HG03039 (cell line): Measurements from ENCODE around the gene EXPH5.
"Not testable (repeated sequence)": the region's sequence is repeated elsewhere in the genome, so short reads cannot be mapped to it uniquely, and the experiment has no call there.

Source experiments
- ATAC-seq: cut with Tn5 transposase; IDR thresholded peaks from one replicate; pipeline ENCODE4 v1.9.1; 2021; ENCODE audit warnings: mild to moderate bottlenecking, moderate library complexity; ENCODE audit not compliant: unreplicated experiment

The EXPH5 gene

GRCh38 chr11:108606495-108607160, 13.1 kb upstream of the EXPH5 start:
- no peak for ATAC-seq

- no peak for ATAC-seq
Measured at GRCh38 chr11:108606070-108606469, 12.5 kb upstream of the EXPH5 start.

DNA sequence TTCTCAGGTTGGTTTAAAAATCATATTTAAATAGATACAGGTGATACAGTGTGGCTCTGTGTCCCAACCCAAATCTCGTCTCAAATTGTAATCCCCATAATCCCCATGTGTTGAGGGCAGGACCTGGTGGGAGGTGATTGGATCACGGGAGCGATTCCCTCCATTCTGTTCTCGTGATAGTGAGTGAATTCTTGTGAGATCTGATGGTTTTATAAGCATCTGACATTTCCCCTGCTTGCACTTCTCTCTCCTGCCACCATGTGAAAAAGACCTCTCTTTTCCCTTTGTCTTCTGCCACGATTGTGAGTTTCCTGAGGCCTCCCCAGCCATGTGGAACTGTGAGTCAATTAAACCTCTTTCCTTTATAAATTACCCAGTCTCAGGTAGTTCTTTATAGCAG, 9.2 kb upstream of the EXPH5 start:
- ATAC-seq, result not testable (repeated sequence)

DNA sequence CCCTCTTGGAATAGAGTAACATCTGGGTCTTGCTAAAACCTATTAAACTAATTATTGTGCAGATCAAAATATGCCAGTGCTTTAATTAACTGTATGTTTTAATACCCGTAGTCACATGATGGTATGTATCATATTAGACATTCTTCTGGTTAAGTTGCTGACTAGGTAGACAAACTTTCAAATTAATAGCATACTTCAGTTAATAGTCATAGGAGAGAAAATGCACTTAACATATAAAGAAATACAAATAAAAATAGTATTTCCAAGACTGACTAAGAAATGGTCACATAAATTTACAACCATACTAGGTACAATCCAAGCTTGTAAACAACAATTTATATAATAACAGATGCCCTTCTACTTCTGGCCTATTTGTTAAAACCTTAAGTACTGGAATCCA, 7.6 kb upstream of the EXPH5 start:
- ATAC-seq, result no peak

DNA sequence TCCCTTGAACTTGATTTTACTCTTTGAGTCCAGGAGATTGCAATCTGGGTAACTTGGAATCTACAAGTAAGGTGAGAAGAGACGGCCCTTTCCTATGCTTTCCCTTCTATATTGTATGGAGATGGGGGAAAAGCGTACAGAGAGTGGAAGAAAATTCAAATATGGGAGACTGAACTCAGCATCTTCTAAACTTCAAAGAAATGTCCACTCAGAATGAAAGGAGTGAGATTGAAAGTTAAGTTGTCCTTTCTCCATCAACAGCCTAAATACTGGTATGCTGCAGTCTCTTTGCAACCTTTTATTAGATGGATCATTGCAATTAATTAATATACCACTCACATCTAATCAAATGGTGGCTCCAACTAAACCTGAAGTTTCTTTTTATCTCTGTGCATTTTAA, 6.4 kb upstream of the EXPH5 start:
- no peak for ATAC-seq

DNA sequence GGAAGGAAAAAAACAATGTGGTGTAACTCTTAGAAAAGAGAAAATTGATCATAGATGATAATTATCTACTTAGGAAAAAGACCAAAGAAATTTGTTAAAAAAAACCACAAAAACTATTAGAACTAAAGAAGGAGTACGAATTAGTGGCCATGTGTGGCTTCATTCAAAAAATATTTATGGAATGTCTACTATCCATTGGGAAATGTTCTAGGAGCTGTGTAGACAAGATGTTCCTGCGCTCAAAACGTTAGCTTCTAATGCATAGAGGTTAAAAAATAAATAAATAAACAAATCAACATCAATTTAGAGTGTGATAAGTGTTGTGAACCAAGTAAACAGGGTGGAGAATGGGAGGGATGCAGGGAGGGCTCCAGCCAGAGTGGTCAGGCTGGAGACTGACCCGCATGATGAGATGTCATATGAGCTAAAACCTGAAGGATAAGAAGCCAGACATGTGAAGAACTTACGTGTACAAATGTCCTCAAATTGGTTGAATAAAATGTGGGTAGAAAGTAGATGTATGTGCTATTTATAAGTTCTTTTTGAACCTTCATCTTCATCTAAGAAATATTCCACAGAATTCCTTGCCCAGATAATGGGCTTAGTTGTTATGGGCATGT, 4.3 kb upstream of the EXPH5 start:
- ATAC-seq, result no peak

GRCh38 chr11:108596701-108597100, 3.1 kb upstream of the EXPH5 start:
- ATAC-seq, result no peak

DNA sequence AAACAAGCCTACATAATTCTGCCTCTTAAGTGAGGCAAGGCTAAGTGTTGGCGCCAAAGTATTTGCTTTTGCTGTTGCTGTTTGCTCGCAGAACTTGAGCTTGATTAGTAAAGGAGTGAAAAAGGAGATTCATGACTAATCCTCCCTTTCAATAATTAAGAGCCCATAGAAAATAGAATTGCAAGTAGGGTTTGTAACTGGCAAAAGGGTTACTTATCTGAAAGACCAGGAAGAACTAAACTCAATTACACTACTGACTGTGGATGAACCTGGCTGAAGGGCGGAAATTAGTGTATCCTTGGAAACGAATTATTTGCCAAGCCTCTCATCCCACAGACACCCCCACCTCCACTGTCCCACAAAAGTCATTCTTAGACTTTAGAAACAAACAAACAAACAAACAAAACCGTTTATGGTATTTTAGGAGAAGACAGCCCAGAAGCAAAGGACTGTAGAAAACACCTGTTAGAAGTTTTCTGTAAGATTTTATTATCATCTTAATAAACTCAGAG, 411 bp upstream of the EXPH5 start:
- ATAC-seq, result no peak

GRCh38 chr11:108592591-108593213, 866 bp downstream of the EXPH5 start:
- ATAC-seq, result peak; percentile 28

DNA sequence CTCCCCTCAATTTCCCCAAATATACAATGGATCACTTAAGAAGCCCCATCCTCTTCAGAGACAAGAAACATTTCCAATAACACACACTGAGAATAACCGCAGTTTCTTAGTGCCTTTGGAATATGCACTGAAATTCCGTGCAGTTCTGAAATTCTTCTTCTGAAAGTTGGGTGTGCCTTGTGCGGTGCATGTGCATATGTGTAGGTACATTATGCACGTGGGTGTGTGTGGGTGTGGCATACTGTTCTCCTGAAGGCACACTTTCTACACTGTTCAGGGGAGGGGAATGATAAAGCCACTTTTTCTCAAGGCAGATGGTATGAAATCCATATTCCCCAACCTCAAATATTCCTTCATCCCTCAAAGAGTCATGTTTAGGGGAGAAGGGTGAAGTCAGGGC, 1.7 kb downstream of the EXPH5 start:
- no peak for ATAC-seq

DNA sequence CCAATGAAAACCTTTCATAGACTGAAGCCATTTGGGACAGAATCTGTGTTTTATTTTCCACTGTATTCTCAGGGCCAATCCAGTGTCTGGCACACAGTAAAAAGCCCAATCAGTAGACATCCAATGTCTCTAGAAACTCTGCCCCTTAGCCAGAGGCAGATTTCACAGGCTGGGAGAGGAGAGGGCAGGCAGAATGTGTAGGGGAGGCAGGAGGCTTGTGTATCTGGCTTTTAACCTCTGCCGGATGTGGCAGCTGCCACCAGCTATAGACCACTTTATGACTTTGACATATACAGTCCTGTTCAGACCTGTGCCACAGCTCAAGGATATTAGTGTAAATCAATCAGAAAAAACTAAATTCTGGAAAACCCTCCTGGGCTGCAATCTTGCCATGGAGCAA, 4.4 kb downstream of the EXPH5 start:
- ATAC-seq, result no peak

- no peak for ATAC-seq
Measured at GRCh38 chr11:108588287-108588686, 5.3 kb downstream of the EXPH5 start.

- ATAC-seq, result no peak
Measured at GRCh38 chr11:108587109-108587508, 6.5 kb downstream of the EXPH5 start.

DNA sequence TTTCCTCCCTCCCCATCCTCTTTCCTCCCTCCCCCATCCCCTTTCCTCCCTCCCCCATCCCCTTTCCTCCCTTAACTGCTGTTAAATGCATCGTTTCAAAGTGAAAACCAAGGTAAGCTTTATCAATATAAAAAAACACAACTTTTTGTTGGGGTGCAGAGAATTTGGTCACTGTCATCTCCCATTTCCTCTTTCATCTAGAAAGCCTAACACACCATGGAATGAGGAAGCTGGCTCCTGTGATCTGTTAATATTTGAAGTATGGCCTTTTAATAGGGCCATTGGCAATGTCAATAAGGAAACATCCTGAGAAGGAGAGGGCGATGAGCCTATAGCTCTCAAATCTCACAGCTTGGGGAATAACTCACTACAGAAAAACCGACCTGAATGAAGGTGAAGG, 7.0 kb downstream of the EXPH5 start:
- ATAC-seq, result no peak

- not testable (repeated sequence) for ATAC-seq
Measured at GRCh38 chr11:108586185-108586584, 7.4 kb downstream of the EXPH5 start.

- ATAC-seq, result no peak
Measured at GRCh38 chr11:108584973-108585372, 8.6 kb downstream of the EXPH5 start.

GRCh38 chr11:108580645-108581044, 12.9 kb downstream of the EXPH5 start:
- no peak for ATAC-seq

- no peak for ATAC-seq
Measured at GRCh38 chr11:108580043-108580442, 13.5 kb downstream of the EXPH5 start.

GRCh38 chr11:108576523-108576922, 17.0 kb downstream of the EXPH5 start:
- ATAC-seq, result no peak

DNA sequence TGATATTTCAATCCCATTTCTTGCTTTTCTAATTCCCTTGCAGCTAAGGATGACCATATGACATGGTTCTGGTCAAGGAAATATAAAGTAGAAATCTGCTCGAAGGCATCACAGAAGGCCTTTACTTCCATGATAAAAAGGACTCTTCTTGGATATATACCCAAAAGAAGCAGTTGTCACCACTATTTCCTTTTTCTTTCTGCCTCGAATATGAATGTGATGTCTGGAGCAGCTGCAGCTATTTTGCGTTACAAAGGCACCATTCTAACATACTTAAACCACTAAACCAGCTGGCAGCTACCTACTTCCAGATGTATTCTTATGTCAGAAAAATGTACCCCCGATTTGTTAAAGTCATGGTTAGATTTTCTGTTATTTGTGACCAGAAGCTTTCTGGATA, 18.9 kb downstream of the EXPH5 start:
- ATAC-seq, result no peak

DNA sequence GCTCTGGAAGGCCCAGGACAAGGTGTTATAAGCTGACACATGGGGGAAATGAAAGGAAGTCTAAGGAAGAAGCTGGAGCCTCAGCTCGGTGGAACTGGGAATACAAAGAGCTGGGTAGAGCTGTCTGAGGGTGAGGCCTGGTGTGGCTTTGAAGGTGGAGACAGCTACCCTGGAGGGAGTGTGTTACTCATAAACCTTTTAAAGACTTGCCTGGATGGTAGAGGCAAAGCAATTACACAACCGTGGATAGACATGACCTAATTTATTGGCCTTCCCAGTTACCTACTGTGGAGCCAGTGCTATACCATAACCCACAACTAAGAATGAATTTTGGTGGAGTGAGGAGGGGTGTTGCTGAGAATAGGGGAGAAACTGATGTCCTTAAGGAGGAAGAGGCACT, 22.6 kb downstream of the EXPH5 start:
- ATAC-seq, result no peak

DNA sequence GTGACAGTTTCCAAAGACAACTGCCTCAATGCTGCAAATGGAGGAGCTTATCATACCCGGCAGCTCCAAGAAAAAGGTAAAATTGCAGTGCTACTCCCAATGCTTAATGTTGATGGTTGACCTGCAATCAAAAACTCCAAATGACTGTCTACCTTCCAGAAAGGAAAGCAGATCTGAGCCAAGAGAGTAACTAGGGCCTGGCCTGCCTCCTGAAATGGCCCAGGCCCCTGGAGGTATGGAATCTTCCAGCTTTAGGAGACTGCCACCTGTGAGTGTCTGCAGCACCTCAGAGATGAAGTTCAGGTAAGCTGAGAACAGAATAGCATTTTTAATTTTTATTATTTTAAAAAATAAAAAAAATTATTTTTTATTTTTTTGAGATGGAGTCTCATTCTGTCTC, 23.7 kb downstream of the EXPH5 start:
- no peak for ATAC-seq
